A673 (cell line): Measurements from ENCODE around the gene LUZP2.

Source experiments
- CTCF ChIP-seq: fragments of 300-800, 200-600 bp; sonication (generic); conservative IDR thresholded peaks from 2 replicates; pipeline ENCODE4 v1.5.1; 2017; ENCODE audit warnings: low read depth, mild to moderate bottlenecking, antibody characterized with exemption, low read length, moderate library complexity, mixed read lengths
- EZH2 ChIP-seq: fragments of 200-600 bp; sonication (generic); IDR thresholded peaks from 2 replicates; pipeline ENCODE4 v1.6.1; 2017; ENCODE audit warnings: borderline replicate concordance, low read depth, mild to moderate bottlenecking, mixed read lengths, antibody characterized with exemption, low read length; ENCODE audit not compliant: poor library complexity, severe bottlenecking

DNA sequence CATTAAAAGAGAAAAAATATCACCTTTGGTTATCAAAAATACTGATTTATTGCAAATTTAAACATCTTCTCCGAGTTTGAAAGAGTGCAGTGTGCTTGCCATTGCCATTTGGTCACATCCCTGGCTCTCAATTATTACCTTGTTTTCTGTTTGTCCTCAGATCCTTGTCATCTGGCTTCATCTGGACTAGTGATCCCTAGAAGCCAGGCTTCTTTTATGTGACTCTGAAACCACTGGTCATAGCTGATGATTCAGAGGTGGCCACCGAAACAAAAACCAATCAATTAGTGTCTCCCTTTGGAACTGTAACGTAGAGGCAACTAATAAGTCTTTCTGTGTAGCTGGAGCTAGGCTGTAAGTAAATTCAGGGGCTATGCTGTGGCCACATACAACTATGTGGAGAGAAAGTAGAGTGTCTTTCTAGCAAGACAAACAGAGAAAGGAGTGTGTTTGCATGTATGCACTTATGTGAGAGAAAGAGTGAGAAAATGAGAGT, 237.9 kb downstream of the LUZP2 start:
- TF ChIP-seq CTCF (no peak), EZH2 (no peak)
